Nephron (organoid): ENCODE data around the gene NCAM1.
A peak's percentile ranks its signal among the peaks of the same experiment; 100 is the strongest.

Source experiments
- H3K27ac Mint-ChIP-seq, 3 experiments: 2 replicates each; pipeline ENCODE4 v1.8.0; 2020; ENCODE audit warnings: mixed read lengths in 3 of 3, mild to moderate bottlenecking in 2 of 3, moderate library complexity in 1 of 3
- H3K27me3 Mint-ChIP-seq: 2 replicates; pipeline ENCODE4 v1.8.0; 2021; ENCODE audit warnings: low read depth, mild to moderate bottlenecking, moderate library complexity, mixed read lengths
- H3K36me3 Mint-ChIP-seq: 2 replicates; pipeline ENCODE4 v1.8.0; 2020; ENCODE audit warnings: low read depth, mixed read lengths
- H3K4me1 Mint-ChIP-seq: 2 replicates; pipeline ENCODE4 v1.8.0; 2020; ENCODE audit warnings: mixed read lengths
- H3K4me3 Mint-ChIP-seq, 3 experiments: 2 replicates each; pipeline ENCODE4 v1.8.0; 2020; ENCODE audit warnings: mild to moderate bottlenecking in 3 of 3, mixed read lengths in 3 of 3, moderate library complexity in 2 of 3
- H3K9me3 Mint-ChIP-seq: 2 replicates; pipeline ENCODE4 v1.8.0; 2020; ENCODE audit warnings: mixed read lengths
- TF ChIP-seq, protein P1 (sequence below), 3 experiments: fragments of 200-600 bp; sonication (generic); IDR thresholded peaks; one replicate each; pipeline ENCODE4 v1.5.0; 2021; ENCODE audit warnings: antibody characterized with exemption in 3 of 3; ENCODE audit not compliant: unreplicated experiment in 3 of 3

NCAM1 gene

DNA sequence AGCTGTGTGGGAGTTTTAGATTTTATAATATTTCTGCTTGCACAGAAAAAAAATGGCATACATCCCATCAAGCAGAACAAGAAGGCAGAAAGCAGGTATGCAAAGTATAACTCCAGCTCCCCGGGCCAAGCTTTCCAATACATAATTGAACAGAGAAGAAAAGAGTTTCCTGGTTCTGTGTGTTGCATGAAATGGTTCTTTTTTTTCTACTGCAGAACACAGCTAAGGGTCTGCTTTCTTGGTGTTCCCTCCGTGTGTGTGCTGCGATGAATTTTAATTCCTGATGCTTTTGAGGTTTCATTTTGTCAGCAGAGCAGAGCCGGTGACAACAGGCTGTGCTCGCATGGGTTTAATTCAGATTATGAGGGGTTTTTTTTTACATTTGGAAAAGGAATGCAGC lies 282.5 kb downstream of the NCAM1 start:
- H3K27ac Mint-ChIP-seq: peak overlapping the region; percentile 52 to 71 (median 68)
- TF ChIP-seq, protein P1, sequence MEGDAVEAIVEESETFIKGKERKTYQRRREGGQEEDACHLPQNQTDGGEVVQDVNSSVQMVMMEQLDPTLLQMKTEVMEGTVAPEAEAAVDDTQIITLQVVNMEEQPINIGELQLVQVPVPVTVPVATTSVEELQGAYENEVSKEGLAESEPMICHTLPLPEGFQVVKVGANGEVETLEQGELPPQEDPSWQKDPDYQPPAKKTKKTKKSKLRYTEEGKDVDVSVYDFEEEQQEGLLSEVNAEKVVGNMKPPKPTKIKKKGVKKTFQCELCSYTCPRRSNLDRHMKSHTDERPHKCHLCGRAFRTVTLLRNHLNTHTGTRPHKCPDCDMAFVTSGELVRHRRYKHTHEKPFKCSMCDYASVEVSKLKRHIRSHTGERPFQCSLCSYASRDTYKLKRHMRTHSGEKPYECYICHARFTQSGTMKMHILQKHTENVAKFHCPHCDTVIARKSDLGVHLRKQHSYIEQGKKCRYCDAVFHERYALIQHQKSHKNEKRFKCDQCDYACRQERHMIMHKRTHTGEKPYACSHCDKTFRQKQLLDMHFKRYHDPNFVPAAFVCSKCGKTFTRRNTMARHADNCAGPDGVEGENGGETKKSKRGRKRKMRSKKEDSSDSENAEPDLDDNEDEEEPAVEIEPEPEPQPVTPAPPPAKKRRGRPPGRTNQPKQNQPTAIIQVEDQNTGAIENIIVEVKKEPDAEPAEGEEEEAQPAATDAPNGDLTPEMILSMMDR (IDR thresholded peaks at IDR 0.05; ENCODE audit: unreplicated experiment in 3 of 3): no peak
- no peaks in the 10 kb centered on the region for H3K27me3 Mint-ChIP-seq
- no peaks in the 10 kb centered on the region for H3K9me3 Mint-ChIP-seq
- no peak overlapping the region for H3K4me3 Mint-ChIP-seq
- peaks cover 44% of the 10 kb centered on the region for H3K4me1 Mint-ChIP-seq
- H3K36me3 Mint-ChIP-seq: peaks cover 70% of the 10 kb centered on the region

DNA sequence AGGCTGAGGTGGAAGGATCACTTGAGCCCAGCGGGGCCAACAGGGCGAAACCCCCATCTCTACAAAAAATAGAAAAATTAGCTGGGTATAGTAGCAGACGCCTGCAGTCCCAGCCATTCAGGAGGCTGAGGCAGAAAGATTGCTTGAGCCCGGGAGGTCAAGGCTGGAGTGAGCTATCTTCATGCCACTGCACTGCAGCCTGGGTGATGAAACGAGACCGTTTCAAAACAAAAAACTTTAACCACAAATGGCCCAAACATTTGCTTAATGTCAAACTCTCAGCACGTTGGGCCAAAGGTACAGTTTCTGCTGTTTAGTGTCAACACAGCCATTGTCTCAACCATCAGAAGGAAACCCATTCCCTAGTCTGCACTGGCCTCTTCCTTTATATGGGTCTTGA lies 284.0 kb downstream of the NCAM1 start:
- Mint-ChIP-seq H3K36me3 (peaks cover 66% of the 10 kb centered on the region), H3K9me3 (no peaks in the 10 kb centered on the region), H3K27ac (no peak overlapping the region), H3K4me3 (no peak overlapping the region), H3K4me1 (peaks cover 50% of the 10 kb centered on the region), H3K27me3 (no peaks in the 10 kb centered on the region)
- TF ChIP-seq, protein P1 (IDR thresholded peaks at IDR 0.05; ENCODE audit: unreplicated experiment in 3 of 3): no peak

DNA sequence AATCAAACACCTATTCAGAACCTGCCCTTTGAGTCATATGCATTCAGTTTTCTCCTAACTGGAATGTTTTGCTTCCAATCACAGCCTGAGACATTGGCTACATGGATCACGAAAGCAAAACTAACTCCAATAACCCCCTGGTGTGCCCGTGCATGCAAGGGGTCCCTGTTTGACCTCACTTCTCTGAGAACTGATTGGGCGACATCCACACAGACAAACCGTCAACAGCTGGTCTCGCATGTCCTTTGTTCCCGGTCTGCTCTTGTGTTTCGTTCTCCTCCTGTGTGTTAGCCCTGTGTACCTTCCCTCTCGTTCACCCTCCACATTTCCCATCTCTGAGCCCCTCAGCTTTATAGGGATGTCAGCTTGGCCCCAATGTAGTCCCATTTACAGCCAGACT lies 286.0 kb downstream of the NCAM1 start:
- peaks cover 37% of the 10 kb centered on the region for H3K4me1 Mint-ChIP-seq

DNA sequence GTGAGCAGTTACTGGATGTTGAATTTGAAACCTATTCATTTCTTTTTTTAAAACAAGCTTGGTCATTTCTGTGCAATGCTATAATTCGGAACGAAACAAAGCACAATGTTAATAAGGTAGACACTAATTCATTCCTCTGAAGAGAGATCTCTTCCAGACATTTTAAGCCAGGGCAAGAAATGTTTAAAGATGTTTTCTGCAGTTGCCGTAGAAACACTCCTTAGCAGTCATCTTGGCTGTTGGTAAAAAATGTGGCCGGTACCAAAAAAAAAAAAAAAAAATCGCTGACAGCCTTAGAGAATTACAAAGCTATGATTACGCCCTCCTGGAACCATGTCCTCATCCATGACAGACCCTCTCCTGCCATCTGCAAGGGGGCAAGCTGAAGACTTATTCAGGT lies 286.7 kb downstream of the NCAM1 start:
- TF ChIP-seq, protein P1 (IDR thresholded peaks at IDR 0.05; ENCODE audit: unreplicated experiment in 3 of 3): no peak
- peaks cover 54% of the 10 kb centered on the region for H3K36me3 Mint-ChIP-seq

More for the DNA sequence above, 286.0 kb downstream of the NCAM1 start:
- no peaks in the 10 kb centered on the region for H3K9me3 Mint-ChIP-seq
- no peak overlapping the region for H3K4me3 Mint-ChIP-seq
- peaks cover 54% of the 10 kb centered on the region for H3K36me3 Mint-ChIP-seq
- TF ChIP-seq, protein P1 (IDR thresholded peaks at IDR 0.05; ENCODE audit: unreplicated experiment in 3 of 3): no peak
- H3K27me3 Mint-ChIP-seq: no peaks in the 10 kb centered on the region
- H3K27ac Mint-ChIP-seq: peak overlapping the region in 1 of 3 experiments; percentile 42

DNA sequence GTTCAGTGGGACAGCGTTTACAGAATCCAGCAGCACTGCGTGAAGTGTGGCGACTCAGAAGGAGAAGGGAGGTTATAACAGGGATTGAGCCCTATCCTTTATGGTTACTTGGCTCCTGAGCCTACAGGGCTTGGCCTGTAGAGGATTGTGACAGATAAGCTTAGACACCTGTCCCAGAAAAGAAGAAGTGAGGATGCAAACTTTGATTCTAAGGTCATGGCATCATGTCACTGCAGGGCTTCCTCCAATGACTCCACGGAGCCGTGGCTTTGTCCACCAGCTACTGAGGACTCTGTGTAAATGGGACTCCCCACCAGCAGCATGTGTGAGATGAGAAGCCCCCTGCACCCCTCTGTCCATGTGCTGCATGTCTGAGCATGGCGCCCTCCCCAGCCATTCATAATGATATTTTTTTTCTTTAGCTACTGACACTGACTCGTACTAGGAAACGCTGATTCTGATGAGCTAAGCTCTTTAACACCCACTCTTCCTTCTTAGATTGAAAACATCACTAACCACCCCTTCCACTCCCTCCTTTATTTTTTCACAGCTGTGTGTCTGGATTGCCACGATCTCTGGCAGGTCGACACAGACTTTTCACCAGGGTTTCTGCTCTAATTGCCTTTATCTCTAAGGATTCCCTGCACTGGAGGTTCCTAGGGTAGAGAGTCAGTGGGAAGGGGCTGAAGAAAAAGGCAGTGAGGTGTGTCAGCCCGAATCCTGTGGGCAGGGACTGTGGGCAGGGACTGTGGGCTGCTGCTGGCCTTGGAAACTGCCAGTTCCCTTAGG lies 287.7 kb downstream of the NCAM1 start:
- peaks cover 22% of the 10 kb centered on the region for H3K4me1 Mint-ChIP-seq
- H3K4me3 Mint-ChIP-seq: no peak overlapping the region
- H3K27me3 Mint-ChIP-seq: no peaks in the 10 kb centered on the region
- H3K27ac Mint-ChIP-seq: peak overlapping the region in 2 of 3 experiments; percentile 29 to 44
- peaks cover 49% of the 10 kb centered on the region for H3K36me3 Mint-ChIP-seq
- TF ChIP-seq, protein P1 (IDR thresholded peaks at IDR 0.05; ENCODE audit: unreplicated experiment in 3 of 3): no peak
- no peaks in the 10 kb centered on the region for H3K9me3 Mint-ChIP-seq

More for the DNA sequence above, 286.7 kb downstream of the NCAM1 start:
- H3K9me3 Mint-ChIP-seq: no peaks in the 10 kb centered on the region
- no peaks in the 10 kb centered on the region for H3K27me3 Mint-ChIP-seq
- peaks cover 31% of the 10 kb centered on the region for H3K4me1 Mint-ChIP-seq
- H3K27ac Mint-ChIP-seq: peak overlapping the region; percentile 29 to 73 (median 54)
- no peak overlapping the region for H3K4me3 Mint-ChIP-seq

DNA sequence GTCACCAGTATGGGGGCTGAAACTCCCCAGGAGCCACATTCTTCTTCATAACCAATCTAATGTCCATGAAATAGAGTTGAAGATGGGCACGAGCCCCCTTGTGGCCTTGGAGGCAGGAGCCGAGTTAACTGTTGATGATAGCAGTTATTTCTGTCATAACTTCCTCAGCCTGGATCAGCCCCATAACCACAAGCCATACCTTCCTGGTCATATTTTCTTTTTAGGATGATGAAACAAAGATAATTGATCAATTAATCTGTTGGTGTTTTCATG lies 288.2 kb downstream of the NCAM1 start:
- H3K36me3 Mint-ChIP-seq: peaks cover 47% of the 10 kb centered on the region
- TF ChIP-seq, protein P1 (IDR thresholded peaks at IDR 0.05; ENCODE audit: unreplicated experiment in 3 of 3): peak; percentile 19 to 43 (median 33)
- H3K4me1 Mint-ChIP-seq: peaks cover 23% of the 10 kb centered on the region

More for the DNA sequence above, 288.2 kb downstream of the NCAM1 start:
- no peaks in the 10 kb centered on the region for H3K27me3 Mint-ChIP-seq
- peak overlapping the region in 1 of 3 experiments; percentile 4 for H3K27ac Mint-ChIP-seq
- no peak overlapping the region for H3K4me3 Mint-ChIP-seq
- H3K9me3 Mint-ChIP-seq: no peaks in the 10 kb centered on the region
